IPS DF 6.9 (cell line): Measurements from ENCODE around the gene NPL.

Experiments
- DNase-seq: peaks from one replicate; pipeline ENCODE4 v3.0.0-alpha.2; 2013; ENCODE audit warnings: low read depth, low spot score
- H3K27ac ChIP-seq: one replicate; pipeline ENCODE4 v1.5.1; 2013; ENCODE audit warnings: low read length, control low read depth
- H3K27me3 ChIP-seq: 2 replicates; pipeline ENCODE4 v1.6.1; 2013; ENCODE audit warnings: mild to moderate bottlenecking, low read length; ENCODE audit not compliant: control insufficient read depth, insufficient read depth
- H3K36me3 ChIP-seq: 2 replicates; pipeline ENCODE4 v1.6.1; 2013; ENCODE audit warnings: low read length; ENCODE audit not compliant: control insufficient read depth, insufficient read depth
- H3K4me1 ChIP-seq: 2 replicates; pipeline ENCODE4 v1.6.1; 2013; ENCODE audit warnings: low read length; ENCODE audit not compliant: control insufficient read depth, insufficient read depth
- H3K4me3 ChIP-seq: 2 replicates; pipeline ENCODE4 v1.5.1; 2013; ENCODE audit warnings: mild to moderate bottlenecking, low read length
- H3K9me3 ChIP-seq: 2 replicates; pipeline ENCODE4 v1.6.1; 2013; ENCODE audit warnings: low read length, inconsistent platforms; ENCODE audit not compliant: control insufficient read depth, insufficient read depth
- WGBS: extraction: QIAGEN DNeasy Blood & Tissue Kit; methylation state at CpG from one replicate; pipeline ENCODE4 v1.1.7; 2013; ENCODE audit warnings: mixed read lengths, missing lambda C conversion rate; ENCODE audit not compliant: insufficient read length, insufficient coverage; 5-methylcytosine and 5-hydroxymethylcytosine counted together

Gene NPL

GRCh38 chr1:182789138-182790076 is at the start of gene NPL:
Gene NPL (plus strand): TSS chr1:182789773. CDS start chr1:182794372, 4,599 bp downstream.
- peaks cover 13% of the 10 kb centered on the region; the same call in 1 of the 2 replicates for H3K27me3 ChIP-seq
- DNase-seq = no peak
- no peaks in the 10 kb centered on the region for H3K9me3 ChIP-seq
- H3K36me3 ChIP-seq = no peaks in the 10 kb centered on the region
- no peak within 1 kb of the TSS for H3K27ac ChIP-seq
- no peaks in the 10 kb centered on the region for H3K4me1 ChIP-seq
- H3K4me3 ChIP-seq = peak within 1 kb of the TSS; percentile 75
- no CpG with 5 or more reads among the region's 93 CpGs for WGBS

- no peak overlapping the region for H3K27ac ChIP-seq
Measured at GRCh38 chr1:182740120-182740519, 49.5 kb upstream of the NPL start.

DNA sequence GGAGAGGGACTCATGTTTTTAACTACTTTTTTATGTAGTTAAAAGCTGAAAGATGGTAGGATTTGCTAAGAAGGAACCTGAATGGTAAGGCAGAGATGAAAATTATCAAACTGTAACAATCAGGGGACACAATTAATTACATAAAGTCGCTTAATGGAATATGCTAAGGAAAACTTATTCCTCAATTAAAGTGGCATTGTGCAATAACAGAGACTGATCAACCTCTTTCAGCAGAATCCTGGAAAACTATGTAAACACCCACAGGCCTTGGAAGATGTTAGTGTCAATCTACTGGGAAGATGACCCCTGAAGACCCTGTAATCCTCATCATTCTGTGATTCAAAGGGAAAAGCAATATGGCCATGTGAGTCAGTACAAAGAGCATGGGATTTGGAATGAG is 46.8 kb upstream of the NPL start:
- Histone ChIP-seq H3K36me3 (no peaks in the 10 kb centered on the region), H3K4me1 (no peaks in the 10 kb centered on the region), H3K9me3 (no peaks in the 10 kb centered on the region), H3K27me3 (no peaks in the 10 kb centered on the region), H3K27ac (no peak overlapping the region), H3K4me3 (no peak overlapping the region)
- no peak for DNase-seq
- WGBS = no CpG with 5 or more reads among the region's 1 CpG

More at GRCh38 chr1:182740120-182740519, 49.5 kb upstream of the NPL start:
- no peaks in the 10 kb centered on the region for H3K27me3 ChIP-seq
- no peaks in the 10 kb centered on the region for H3K36me3 ChIP-seq
- no peak for DNase-seq
- no peaks in the 10 kb centered on the region for H3K9me3 ChIP-seq
- H3K4me1 ChIP-seq = no peaks in the 10 kb centered on the region
- no CpG with 5 or more reads among the region's 1 CpG for WGBS
- H3K4me3 ChIP-seq = no peak overlapping the region

- Histone ChIP-seq H3K27ac (no peak overlapping the region), H3K27me3 (no peaks in the 10 kb centered on the region), H3K9me3 (no peaks in the 10 kb centered on the region), H3K4me1 (0 out of 2 replicates have a peak, but pooled peaks cover 2% of the 10 kb centered on the region), H3K4me3 (no peak overlapping the region), H3K36me3 (no peaks in the 10 kb centered on the region)
- no peak for DNase-seq
- no CpG with 5 or more reads among the region's 14 CpGs for WGBS
Measured at GRCh38 chr1:182752077-182752988, 37.2 kb upstream of the NPL start.

GRCh38 chr1:182754087-182754486 is 35.5 kb upstream of the NPL start:
- H3K36me3 ChIP-seq = no peaks in the 10 kb centered on the region
- 0 out of 2 replicates have a peak, but pooled peaks cover 2% of the 10 kb centered on the region for H3K4me1 ChIP-seq
- no peak for DNase-seq
- WGBS = no CpG with 5 or more reads among the region's 7 CpGs
- no peaks in the 10 kb centered on the region for H3K9me3 ChIP-seq
- H3K27ac ChIP-seq = no peak overlapping the region
- H3K27me3 ChIP-seq = no peaks in the 10 kb centered on the region
- H3K4me3 ChIP-seq = no peak overlapping the region

- DNase-seq = no peak
- H3K4me3 ChIP-seq = no peak overlapping the region
- no peaks in the 10 kb centered on the region for H3K9me3 ChIP-seq
- H3K27ac ChIP-seq = no peak overlapping the region
- H3K36me3 ChIP-seq = no peaks in the 10 kb centered on the region
- WGBS = no CpG with 5 or more reads among the region's 4 CpGs
- H3K27me3 ChIP-seq = no peaks in the 10 kb centered on the region
- 0 out of 2 replicates have a peak, but pooled peaks cover 2% of the 10 kb centered on the region for H3K4me1 ChIP-seq
Measured at GRCh38 chr1:182754543-182755314, 34.8 kb upstream of the NPL start.

DNA sequence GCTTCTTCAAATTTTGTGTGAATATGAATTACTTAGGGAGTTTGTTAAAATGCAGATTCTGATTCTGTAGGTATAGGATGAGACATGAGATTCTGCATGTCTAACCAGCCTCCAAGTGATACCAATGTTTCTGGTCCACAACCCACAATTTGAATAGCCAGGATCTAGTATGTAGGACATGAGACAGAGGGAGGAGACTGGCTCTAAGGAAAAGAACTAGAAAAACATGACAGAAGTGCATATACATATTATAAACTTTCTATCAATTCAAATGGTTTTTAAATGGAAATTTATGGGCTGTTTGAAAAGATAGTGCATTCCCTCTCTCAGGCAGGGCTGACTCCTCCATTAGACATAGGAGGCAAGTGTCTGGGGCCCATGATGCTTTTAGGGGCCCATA is 33.9 kb upstream of the NPL start:
- Histone ChIP-seq H3K9me3 (no peaks in the 10 kb centered on the region), H3K27ac (no peak overlapping the region), H3K36me3 (no peaks in the 10 kb centered on the region), H3K4me1 (0 out of 2 replicates have a peak, but pooled peaks cover 2% of the 10 kb centered on the region), H3K27me3 (no peaks in the 10 kb centered on the region), H3K4me3 (no peak overlapping the region)
- DNase-seq = no peak

GRCh38 chr1:182756423-182756822 is 33.1 kb upstream of the NPL start:
- Histone ChIP-seq H3K4me3 (no peak overlapping the region), H3K9me3 (no peaks in the 10 kb centered on the region), H3K27me3 (no peaks in the 10 kb centered on the region), H3K4me1 (0 out of 2 replicates have a peak, but pooled peaks cover 2% of the 10 kb centered on the region), H3K27ac (no peak overlapping the region), H3K36me3 (no peaks in the 10 kb centered on the region)
- DNase-seq = no peak

DNA sequence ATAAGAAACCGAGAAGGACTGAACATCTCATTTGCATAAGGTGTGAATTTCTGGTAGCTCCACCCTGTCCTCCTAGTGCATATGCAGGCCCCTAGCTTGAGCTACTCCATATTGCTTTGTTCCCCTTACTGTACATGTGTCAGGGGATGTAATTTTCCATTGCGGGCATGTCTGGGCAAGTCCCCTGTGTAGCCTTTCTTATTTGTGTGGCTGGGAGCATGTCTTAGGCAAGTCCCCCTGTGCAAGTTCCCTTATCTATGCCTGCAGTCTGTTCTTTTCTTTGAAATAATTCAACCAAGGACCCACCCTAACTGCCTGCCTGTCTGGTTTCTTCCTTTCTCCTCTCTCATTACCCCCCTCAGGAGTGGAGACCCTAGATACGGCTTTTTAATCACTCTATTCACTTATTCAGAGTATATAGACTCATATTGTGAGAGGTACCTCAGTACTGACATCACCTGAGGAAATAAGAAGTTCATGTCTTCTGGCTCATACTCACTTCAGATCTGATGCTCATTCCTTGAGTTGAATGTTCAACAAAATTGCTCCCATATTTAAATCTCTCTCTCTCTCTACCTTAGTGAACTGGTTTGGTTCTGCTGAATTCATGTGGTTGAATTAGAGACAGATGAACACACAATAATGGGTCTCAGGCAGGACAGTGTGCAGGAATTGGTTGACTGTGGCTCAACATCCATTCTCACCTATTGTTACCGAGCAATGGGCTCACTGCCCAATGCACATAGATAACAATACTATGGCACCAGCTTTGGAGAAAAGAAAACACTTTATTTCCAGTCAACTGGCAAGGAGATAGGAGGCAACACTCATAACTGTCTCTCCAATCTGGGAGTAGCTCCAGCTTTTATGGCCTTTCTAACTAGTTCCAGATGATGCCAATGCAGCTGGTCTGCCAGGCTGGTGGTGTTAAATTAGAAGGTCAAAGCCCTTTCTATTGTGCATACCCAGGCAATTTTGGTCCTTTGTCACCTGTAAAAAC is 27.9 kb upstream of the NPL start:
- H3K4me1 ChIP-seq = no peaks in the 10 kb centered on the region
- no peak overlapping the region for H3K27ac ChIP-seq
- DNase-seq = no peak
- no peaks in the 10 kb centered on the region for H3K27me3 ChIP-seq
- H3K9me3 ChIP-seq = no peaks in the 10 kb centered on the region
- no peaks in the 10 kb centered on the region for H3K36me3 ChIP-seq
- no peak overlapping the region for H3K4me3 ChIP-seq
- WGBS = no CpG with 5 or more reads among the region's 4 CpGs
